C4-2B (cell line): Measurements from ENCODE around the gene KAT7.
"Not testable (repeated sequence)": the region's sequence is repeated elsewhere in the genome, so short reads cannot be mapped to it uniquely, and the experiment has no call there.

ENCODE experiments used
- H3K27ac ChIP-seq: fragments of 450-650 bp; 2 replicates; pipeline ENCODE4 v1.5.1; 2017
- ZFX ChIP-seq: fragments of 450-650 bp; IDR thresholded peaks from 2 replicates; pipeline ENCODE4 v1.6.1; 2017
- TF ChIP-seq, protein P1 (sequence below): fragments of 450-650 bp; conservative IDR thresholded peaks from 2 replicates; pipeline ENCODE4 v1.5.1; 2017; ENCODE audit warnings: mild to moderate bottlenecking

Gene KAT7

DNA sequence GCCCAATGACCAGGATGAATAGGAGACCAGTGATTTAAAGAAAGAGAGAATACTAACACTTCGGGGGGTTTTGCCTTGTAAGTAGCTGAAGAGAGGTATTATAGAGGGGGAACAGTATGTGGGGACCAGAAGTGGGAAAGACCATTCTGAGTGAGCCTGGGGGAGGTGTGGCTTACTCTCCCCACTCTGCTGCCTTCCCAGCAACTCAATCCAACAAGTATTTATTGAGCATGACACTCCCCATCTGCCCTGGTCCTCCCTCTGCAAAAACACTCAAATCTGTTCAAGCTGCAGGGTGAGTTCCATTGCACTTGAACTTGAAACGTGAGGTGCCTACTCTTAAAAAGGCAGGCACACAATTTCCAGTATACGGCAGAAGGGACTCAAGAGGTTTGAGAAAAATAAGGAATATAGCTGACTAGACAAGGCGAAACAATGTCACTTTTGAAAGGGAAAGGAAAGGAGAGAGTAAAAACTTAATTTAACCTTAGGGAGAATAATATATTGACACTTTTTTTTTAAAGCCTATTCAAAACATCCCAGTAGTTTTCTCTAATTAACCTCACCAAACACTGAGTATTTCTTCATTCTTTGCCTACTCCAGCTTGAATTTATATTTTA lies 32.7 kb upstream of the KAT7 start:
- TF ChIP-seq, protein P1, sequence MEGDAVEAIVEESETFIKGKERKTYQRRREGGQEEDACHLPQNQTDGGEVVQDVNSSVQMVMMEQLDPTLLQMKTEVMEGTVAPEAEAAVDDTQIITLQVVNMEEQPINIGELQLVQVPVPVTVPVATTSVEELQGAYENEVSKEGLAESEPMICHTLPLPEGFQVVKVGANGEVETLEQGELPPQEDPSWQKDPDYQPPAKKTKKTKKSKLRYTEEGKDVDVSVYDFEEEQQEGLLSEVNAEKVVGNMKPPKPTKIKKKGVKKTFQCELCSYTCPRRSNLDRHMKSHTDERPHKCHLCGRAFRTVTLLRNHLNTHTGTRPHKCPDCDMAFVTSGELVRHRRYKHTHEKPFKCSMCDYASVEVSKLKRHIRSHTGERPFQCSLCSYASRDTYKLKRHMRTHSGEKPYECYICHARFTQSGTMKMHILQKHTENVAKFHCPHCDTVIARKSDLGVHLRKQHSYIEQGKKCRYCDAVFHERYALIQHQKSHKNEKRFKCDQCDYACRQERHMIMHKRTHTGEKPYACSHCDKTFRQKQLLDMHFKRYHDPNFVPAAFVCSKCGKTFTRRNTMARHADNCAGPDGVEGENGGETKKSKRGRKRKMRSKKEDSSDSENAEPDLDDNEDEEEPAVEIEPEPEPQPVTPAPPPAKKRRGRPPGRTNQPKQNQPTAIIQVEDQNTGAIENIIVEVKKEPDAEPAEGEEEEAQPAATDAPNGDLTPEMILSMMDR, result no peak
- no peak for TF ChIP-seq ZFX
- H3K27ac ChIP-seq, result no peak overlapping the region

DNA sequence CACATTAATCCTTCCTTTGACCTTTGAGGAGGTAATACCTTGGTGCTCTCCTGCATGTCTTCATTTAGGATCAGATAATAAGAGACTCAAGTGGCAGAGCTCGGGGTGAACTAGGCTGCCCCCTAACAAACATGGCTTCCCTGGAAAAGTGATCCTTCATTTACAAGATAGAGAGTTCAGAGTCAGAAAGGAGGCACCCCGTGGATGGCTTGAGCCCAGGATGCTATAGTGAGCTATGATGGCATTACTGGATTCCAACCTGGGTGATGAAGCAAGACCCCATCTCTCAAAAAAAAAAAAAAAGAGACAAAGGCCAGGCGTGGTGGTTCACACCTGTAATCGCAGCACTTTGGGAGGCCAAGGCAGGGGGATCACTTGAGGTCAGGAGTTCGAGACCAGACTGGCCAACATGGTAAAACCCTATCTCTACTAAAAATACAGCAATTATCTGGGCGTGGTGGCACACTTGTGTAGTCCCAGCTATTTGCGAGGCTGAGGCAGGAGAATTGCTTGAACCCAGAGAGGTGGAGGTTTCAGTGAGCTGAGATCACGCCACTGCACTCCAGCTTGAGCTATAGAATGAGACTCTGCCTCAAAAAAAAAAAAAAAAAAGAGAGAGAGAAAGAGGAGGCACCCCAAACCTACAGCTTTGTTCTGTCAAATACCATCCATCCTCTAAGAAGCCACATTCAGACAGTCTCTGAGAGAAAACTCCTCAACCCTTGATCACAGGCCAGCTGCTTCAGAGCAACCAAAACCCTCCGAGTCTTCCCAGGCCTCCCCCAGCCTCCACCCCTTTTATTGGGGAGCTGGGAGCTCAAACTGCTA lies 31.9 kb upstream of the KAT7 start:
- no peak overlapping the region for H3K27ac ChIP-seq
- TF ChIP-seq, protein P1, result no peak
- TF ChIP-seq ZFX, result no peak

DNA sequence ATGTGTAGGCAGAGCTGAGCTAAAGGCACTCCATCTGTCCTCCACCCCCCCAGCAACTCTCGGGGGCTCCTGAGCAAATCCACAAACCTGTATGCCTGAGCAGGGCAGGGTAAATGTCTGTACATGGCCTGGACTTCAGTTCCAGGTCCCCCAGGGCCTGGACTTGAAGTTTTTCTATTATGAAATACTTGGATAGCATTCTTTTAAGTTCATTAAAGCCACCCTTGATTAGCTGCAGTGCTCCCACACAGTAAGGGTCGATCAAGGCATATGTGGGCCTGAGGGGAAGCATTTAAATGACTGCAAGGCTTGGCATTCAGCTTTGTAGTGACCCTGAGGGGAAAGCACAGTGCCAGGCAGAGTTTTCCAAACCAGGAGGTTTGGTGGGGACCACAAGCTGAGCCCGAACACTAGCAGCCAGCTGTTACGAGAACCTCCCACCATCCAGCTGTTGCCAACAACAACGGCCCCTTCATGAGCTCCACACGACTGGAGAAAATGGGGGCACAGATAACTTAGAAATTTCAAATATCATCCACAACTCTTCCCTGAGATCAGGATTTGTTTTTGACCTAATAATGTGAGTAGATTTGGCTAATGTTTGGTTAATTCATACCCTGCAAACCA lies 31.2 kb upstream of the KAT7 start:
- no peak for TF ChIP-seq ZFX
- TF ChIP-seq, protein P1, result no peak
- no peak overlapping the region for H3K27ac ChIP-seq

DNA sequence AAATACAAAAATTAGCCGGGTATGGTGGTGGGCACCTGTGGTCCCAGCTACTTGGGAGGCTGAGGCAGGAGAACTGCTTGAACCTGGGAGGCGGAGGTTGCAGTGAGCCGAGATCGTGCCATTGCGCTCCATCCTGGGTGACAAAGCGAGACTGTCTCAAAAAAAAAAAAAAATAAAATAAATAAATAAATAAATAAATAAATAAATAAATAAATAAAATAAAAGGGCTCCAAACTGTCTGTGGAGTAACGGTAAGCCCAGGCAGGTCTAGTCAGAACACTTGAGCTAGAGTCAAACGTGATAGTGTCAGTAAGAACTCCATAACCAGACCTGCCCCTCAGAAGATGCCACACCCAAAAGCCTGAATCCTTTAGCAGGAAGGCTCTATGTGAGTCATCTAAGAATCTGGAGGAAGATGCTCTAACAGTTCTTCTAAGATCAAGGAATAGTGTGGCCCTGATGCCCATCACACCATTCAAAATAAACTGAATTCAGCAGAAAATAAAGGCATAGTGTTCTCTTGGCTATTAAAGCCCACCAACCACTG lies 29.9 kb upstream of the KAT7 start:
- H3K27ac ChIP-seq, result not testable (repeated sequence)

DNA sequence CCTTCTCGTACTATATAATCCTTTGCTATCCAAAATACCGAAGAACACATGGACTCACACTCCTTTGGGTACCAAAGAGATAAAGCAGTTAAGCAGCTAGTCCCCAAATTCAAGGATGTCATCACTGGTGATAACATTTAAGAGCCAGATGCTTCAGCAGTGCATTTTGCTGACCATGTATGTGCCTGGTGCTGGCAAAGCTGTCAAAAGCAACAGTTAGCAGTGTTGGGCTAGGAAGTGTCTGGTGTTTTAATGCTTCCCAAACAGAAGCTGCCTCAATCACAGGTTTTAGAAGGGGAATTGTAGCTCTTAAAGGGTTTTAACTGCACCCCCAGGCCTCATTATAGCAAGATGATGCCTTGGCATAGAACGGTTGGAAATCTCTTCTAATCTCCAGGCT lies 29.3 kb upstream of the KAT7 start:
- no peak for TF ChIP-seq ZFX
- TF ChIP-seq, protein P1, result no peak
- H3K27ac ChIP-seq, result no peak overlapping the region

DNA sequence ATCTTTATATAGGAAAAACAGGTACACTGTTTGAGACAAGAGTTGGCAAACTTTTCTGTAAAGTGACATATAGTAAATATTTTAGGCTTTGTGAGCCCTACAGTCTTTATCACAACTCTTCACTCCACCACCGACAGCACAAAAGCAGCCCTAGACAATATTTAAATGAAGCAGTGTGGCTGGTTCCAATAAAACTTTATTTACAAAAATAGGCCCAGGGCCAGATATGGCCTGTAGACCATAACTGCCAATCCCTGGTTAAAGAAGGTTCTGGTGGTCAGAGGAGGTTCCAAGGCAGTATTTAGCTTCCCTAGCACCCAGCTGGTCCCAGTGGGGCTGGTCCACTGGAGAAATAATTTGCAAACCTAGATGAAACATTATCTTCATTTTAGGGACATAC lies 28.2 kb upstream of the KAT7 start:
- TF ChIP-seq, protein P1, result no peak
- no peak for TF ChIP-seq ZFX
- no peak overlapping the region for H3K27ac ChIP-seq

DNA sequence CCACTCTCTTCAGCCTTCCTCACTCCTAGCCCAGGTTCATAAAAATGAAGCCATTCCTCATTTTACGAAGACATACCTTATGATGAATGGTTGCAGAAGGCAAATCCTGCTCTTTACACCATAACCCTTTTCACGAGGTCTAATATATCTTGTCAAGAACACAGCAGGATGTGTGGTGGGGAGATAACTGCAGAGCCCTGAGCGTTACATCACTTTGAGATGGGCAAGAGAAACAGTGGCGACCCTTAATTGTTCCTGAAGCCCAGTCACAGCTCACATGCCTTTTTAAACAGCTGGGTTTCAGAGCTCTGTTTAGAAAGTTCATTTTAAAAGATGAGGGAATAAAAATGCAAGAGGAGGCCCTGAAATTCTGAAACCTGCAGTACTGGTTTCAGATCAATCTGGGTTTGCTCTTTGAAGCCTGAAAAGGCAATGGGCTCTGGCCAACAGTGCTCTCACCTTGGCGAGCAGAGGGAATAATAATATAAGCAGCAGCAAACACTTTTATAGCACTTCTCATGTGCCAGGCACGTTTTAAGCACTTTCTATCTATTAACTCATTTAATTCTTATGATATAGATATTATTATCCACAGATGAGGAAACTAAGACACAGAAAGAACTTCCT lies 27.4 kb upstream of the KAT7 start:
- TF ChIP-seq, protein P1, result no peak
- no peak for TF ChIP-seq ZFX
- no peak overlapping the region for H3K27ac ChIP-seq
